Activated CD8-positive, alpha-beta T cell treated with anti-CD3 and anti-CD28 coated beads for 36 hours (primary cell): Measurements from ENCODE around the gene MAB21L1. TPM values are rescaled to one million over a fixed set of nuclear protein-coding genes. Genes with fewer than 3 reads are reported as not detected.

Experiments used
- ATAC-seq: fragments of 200-7000 bp; cut with Tn5 transposase; one replicate; pipeline ENCODE4 v1.10.0; 2021; ENCODE audit warnings: mild to moderate bottlenecking, moderate library complexity
- CTCF ChIA-PET: fragments of 350-600 bp; sonication (Branson Sonifier 250); formaldehyde crosslinking; loops from one replicate; lab custom pipeline; 2021; ENCODE audit warnings: antibody characterized with exemption; lab: Charles Lee
- POLR2A ChIA-PET: fragments of 350-600 bp; sonication (Branson Sonifier 250); formaldehyde crosslinking; loops from one replicate; lab custom pipeline; 2021; ENCODE audit warnings: antibody characterized with exemption; lab: Charles Lee
- DNase-seq: peaks from one replicate; pipeline ENCODE4 v3.0.0-alpha.2; 2020
- H3K27ac Mint-ChIP-seq: one replicate; pipeline ENCODE4 v1.8.0; 2021; ENCODE audit warnings: mild to moderate bottlenecking, mixed read lengths
- H3K27me3 Mint-ChIP-seq: one replicate; pipeline ENCODE4 v1.8.0; 2021; ENCODE audit warnings: mixed read lengths
- H3K36me3 Mint-ChIP-seq: one replicate; pipeline ENCODE4 v1.8.0; 2021; ENCODE audit warnings: low read depth, mixed read lengths
- H3K4me1 Mint-ChIP-seq: one replicate; pipeline ENCODE4 v1.8.0; 2021; ENCODE audit warnings: low read depth, mixed read lengths
- H3K4me3 Mint-ChIP-seq: one replicate; pipeline ENCODE4 v1.8.0; 2021; ENCODE audit warnings: mild to moderate bottlenecking, moderate library complexity, mixed read lengths
- H3K9me3 Mint-ChIP-seq: one replicate; pipeline ENCODE4 v1.8.0; 2021; ENCODE audit warnings: mixed read lengths
- CTCF ChIP-seq: fragments of 200-600 bp; IDR thresholded peaks from one replicate; pipeline ENCODE4 v1.8.0; 2022; ENCODE audit warnings: antibody characterized with exemption, mild to moderate bottlenecking
- intact Hi-C: fragments of 100-400 bp; cut with micrococcal nuclease; formaldehyde crosslinking; loops from one replicate; pipeline ENCODE4 v1.10.0; 2022
- total RNA-seq, 2 experiments: library from RNA; stranded (reverse); gene quantifications; one replicate each; pipeline ENCODE4 v1.2.3, GENCODE V29; 2021

Gene MAB21L1
- total RNA-seq, 2 experiments from 2014 or later: not detected

GRCh38 chr13:35449821-35450220 lies 26.7 kb downstream of the MAB21L1 start:
- DNase-seq (no peak), ATAC-seq (no peak)
- Mint-ChIP-seq H3K9me3 (no peaks in the 10 kb centered on the region), H3K27ac (no peak overlapping the region), H3K4me3 (no peak overlapping the region), H3K4me1 (no peaks in the 10 kb centered on the region), H3K27me3 (no peaks in the 10 kb centered on the region), H3K36me3 (peaks cover 2% of the 10 kb centered on the region)
- intact Hi-C loops: no loop called here
- ChIA-PET CTCF (no interaction called here), POLR2A (no interaction called here)
- no peak for TF ChIP-seq CTCF

DNA sequence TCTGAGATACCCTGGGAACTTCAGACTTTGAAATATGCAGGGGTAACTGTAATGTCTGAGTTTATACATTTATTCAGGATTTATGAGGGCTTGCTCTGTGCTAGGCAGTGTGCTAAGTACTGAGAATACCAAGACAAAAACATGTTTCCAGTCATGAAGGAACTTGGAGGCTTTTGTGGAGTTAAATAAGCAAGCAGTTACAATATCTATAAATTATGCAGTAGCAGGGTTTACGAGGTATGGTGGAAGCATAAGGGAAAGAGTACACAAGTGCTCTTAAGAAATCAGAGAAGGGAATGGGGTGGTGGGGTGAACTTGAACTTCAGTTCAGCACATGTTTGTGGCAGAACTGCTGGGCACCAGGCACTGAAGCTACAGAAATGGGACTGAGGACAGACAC lies 28.0 kb downstream of the MAB21L1 start:
- Mint-ChIP-seq H3K4me3 (no peak overlapping the region), H3K36me3 (peaks cover 2% of the 10 kb centered on the region), H3K9me3 (no peaks in the 10 kb centered on the region), H3K27me3 (no peaks in the 10 kb centered on the region), H3K4me1 (no peaks in the 10 kb centered on the region), H3K27ac (no peak overlapping the region)
- ATAC-seq (no peak), DNase-seq (no peak)
- POLR2A ChIA-PET: no interaction called here
- no peak for TF ChIP-seq CTCF
- intact Hi-C loops: no loop called here
- CTCF ChIA-PET: no interaction called here
